Adrenal gland (tissue), 12 donors: ENCODE results near the gene CA5B. TPM values are rescaled to one million over a fixed set of nuclear protein-coding genes. Genes with fewer than 3 reads are reported as not detected.

Experiments
- DNase-seq, 7 donors: peaks; one replicate each; pipeline ENCODE4 v3.0.0-alpha.2; 2019 to 2020
- H3K27ac ChIP-seq, 5 donors: fragments of 200-600 bp; sonication (generic) in 4 of 5; 1 replicate in 3 of 5; 2 replicates in 2 of 5; pipeline versions ENCODE4 v1.5.1 to v1.8.0; 2016 to 2020; ENCODE audit warnings: mild to moderate bottlenecking in 1 of 5
- H3K27me3 ChIP-seq: fragments of 200-600 bp; 2 replicates; pipeline ENCODE4 v1.8.0; 2021
- H3K36me3 ChIP-seq, 2 donors: fragments of 200-600 bp; replicated peaks in 1 of 2; 1 replicate in 1 of 2; 2 replicates in 1 of 2; pipeline versions ENCODE4 v1.5.1 to v1.8.0; 2018 to 2022
- H3K4me1 ChIP-seq, 2 donors: fragments of 200-600 bp; replicated peaks in 1 of 2; 1 replicate in 1 of 2; 2 replicates in 1 of 2; pipeline versions ENCODE4 v1.5.1 to v1.8.0; 2018 to 2021
- H3K4me3 ChIP-seq, 4 donors: fragments of 200-600 bp; sonication (generic) in 3 of 4; one replicate each; pipeline ENCODE4 v1.5.1; 2016 to 2018
- H3K9me3 ChIP-seq, 3 donors: fragments of 200-600 bp; sonication (generic) in 1 of 3; replicated peaks in 1 of 3; 1 replicate in 2 of 3; 2 replicates in 1 of 3; pipeline versions ENCODE4 v1.5.1 to v1.8.0; 2016 to 2021
- POLR2A ChIP-seq, 2 donors: fragments of 450-650 bp; IDR thresholded peaks; one replicate each; pipeline ENCODE4 v1.6.1; 2017; ENCODE audit warnings: antibody characterized with exemption in 2 of 2, mild to moderate bottlenecking in 2 of 2, moderate library complexity in 1 of 2
- WGBS, 4 donors: extraction: QIAGEN DNeasy Blood & Tissue Kit in 2 of 4; methylation state at CpG; one replicate each; pipeline versions ENCODE4 v1.1.5 to v1.1.7; 2013 to 2017; 5-methylcytosine and 5-hydroxymethylcytosine counted together
- intact Hi-C, 2 donors: fragments of 100-400 bp; cut with DNase I; formaldehyde crosslinking; loops; one replicate each; pipeline versions ENCODE4 v1.14.1 to v1.15.0; 2022 to 2023
- polyA plus RNA-seq, 3 donors: library from polyadenylated mRNA; stranded (reverse); fragments of 200-250 nt in 2 of 3; fragments of 350-450 nt in 1 of 3; fragmentation: Illumina TruSeq in 1 of 3; extraction: RNeasy Lipid Tissue Mini Kit (QIAGEN cat#74804) in 1 of 3; gene quantifications; one replicate each; pipeline ENCODE4 v1.2.3, GENCODE V29; 2013 to 2014
- total RNA-seq, 9 donors: library from RNA; depleted of rRNA in 4 of 9; stranded (reverse); fragments of >200 nt in 4 of 9; fragments of 120-200 nt in 1 of 9; fragmentation: NEBNext Ultra II Directional in 1 of 9; extraction: Animal tissue kit (Norgen Biotek cat#: 25700) in 1 of 9; gene quantifications; one replicate each; pipeline versions ENCODE4 v1.1.0 to v1.2.4, GENCODE V29; 2013 to 2023
- TF ChIP-seq, protein P1 (sequence below), 6 experiments: fragments of 450-650 bp in 4 of 6; fragments of 200-600 bp in 2 of 6; sonication (generic) in 1 of 6; IDR thresholded peaks; 1 replicate in 5 of 6; 2 replicates in 1 of 6; pipeline versions ENCODE4 v1.5.1 to v1.8.0; 2016 to 2021; ENCODE audit warnings: antibody characterized with exemption in 6 of 6, mild to moderate bottlenecking in 2 of 6, moderate library complexity in 1 of 6
- donor health status: healthy with polysubstance abuse.
- donor health status: Bipolar disorder and iron deficiency.
- donor health status: DM: yes; HTN: yes; CAD: no.
- donor health status: DM: no; HTN: no; CAD: no.
- donor health status: DM: no; HTN: no; CAD: no.
- donor health status: DM: yes; HTN: yes; CAD: no.

CA5B gene
- total and polyA plus RNA-seq, 12 donors: 2.5 to 21.6 (median 7.8) TPM

DNA sequence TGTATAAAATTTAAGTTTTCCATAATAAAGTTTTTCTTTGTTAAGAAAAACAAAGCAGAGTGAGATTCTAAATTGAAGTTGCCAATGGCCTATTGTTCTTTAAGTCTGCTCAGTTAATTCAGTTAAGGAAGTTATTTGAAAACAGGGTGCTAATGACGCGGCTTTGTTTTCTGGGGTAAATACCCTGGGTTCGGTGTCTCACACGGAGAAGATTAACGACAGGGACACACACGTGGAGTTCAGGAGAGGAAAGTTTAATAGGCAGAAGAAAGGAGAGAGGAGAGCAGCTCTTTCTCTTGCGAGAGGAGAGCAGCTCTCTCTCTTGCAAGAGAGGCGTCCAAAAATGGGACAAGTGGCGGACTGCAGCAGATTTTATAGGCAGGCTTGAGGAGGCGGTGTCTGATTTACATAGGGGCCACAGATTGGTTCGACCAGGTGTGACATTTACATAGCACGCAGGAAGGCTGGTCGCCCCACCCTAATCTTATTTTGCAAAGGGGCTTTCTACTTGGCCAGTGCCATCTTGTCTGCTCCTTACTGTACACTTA, 9.6 kb downstream of the CA5B start:
- H3K4me3 ChIP-seq: no peak overlapping the region
- DNase-seq: no peak
- no peak overlapping the region for H3K27ac ChIP-seq
- H3K36me3 ChIP-seq: no peaks in the 10 kb centered on the region
- peaks cover 0 to 34% of the 10 kb centered on the region in 2 donors for H3K4me1 ChIP-seq
- TF ChIP-seq, protein P1, sequence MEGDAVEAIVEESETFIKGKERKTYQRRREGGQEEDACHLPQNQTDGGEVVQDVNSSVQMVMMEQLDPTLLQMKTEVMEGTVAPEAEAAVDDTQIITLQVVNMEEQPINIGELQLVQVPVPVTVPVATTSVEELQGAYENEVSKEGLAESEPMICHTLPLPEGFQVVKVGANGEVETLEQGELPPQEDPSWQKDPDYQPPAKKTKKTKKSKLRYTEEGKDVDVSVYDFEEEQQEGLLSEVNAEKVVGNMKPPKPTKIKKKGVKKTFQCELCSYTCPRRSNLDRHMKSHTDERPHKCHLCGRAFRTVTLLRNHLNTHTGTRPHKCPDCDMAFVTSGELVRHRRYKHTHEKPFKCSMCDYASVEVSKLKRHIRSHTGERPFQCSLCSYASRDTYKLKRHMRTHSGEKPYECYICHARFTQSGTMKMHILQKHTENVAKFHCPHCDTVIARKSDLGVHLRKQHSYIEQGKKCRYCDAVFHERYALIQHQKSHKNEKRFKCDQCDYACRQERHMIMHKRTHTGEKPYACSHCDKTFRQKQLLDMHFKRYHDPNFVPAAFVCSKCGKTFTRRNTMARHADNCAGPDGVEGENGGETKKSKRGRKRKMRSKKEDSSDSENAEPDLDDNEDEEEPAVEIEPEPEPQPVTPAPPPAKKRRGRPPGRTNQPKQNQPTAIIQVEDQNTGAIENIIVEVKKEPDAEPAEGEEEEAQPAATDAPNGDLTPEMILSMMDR (IDR thresholded peaks at IDR 0.05): no peak
- no peak for TF ChIP-seq POLR2A (IDR thresholded peaks at IDR 0.05)
- H3K9me3 ChIP-seq: no peaks in the 10 kb centered on the region
- intact Hi-C loops: no loop called here
- WGBS, 4 donors: 92 to 94% (median 93%) methylated on average over 13 of the region's 13 CpGs
- H3K27me3 ChIP-seq: no peaks in the 10 kb centered on the region

DNA sequence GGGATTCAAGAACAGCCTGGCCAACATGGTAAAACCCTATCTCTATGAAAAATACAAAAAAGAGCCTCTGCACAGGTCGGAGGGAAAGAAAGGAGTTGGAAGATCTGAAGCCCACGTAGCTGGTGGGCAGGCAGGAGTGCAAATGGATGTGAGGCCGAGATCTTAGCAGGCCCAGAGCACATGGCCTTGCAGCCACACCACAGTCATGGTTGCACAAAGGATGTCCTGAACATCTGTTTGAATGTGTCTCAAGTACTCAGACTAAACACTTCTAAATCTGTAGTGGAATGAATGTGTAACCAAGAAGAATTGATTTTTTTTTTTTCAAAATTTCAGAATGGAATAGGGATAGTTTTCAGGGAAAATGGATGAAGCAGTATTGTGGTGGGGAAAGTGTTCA, 10.8 kb downstream of the CA5B start:
- Histone ChIP-seq H3K4me3 (no peak overlapping the region), H3K4me1 (peaks cover 0 to 33% of the 10 kb centered on the region in 2 donors), H3K9me3 (no peaks in the 10 kb centered on the region), H3K27me3 (no peaks in the 10 kb centered on the region), H3K27ac (no peak overlapping the region), H3K36me3 (no peaks in the 10 kb centered on the region)
- intact Hi-C loops: no loop called here
- TF ChIP-seq, protein P1 (IDR thresholded peaks at IDR 0.05): no peak
- TF ChIP-seq POLR2A (IDR thresholded peaks at IDR 0.05): no peak
- 83 to 92% (median 88%) methylated on average over 3 of the region's 3 CpGs for WGBS, 4 donors
- DNase-seq: no peak

DNA sequence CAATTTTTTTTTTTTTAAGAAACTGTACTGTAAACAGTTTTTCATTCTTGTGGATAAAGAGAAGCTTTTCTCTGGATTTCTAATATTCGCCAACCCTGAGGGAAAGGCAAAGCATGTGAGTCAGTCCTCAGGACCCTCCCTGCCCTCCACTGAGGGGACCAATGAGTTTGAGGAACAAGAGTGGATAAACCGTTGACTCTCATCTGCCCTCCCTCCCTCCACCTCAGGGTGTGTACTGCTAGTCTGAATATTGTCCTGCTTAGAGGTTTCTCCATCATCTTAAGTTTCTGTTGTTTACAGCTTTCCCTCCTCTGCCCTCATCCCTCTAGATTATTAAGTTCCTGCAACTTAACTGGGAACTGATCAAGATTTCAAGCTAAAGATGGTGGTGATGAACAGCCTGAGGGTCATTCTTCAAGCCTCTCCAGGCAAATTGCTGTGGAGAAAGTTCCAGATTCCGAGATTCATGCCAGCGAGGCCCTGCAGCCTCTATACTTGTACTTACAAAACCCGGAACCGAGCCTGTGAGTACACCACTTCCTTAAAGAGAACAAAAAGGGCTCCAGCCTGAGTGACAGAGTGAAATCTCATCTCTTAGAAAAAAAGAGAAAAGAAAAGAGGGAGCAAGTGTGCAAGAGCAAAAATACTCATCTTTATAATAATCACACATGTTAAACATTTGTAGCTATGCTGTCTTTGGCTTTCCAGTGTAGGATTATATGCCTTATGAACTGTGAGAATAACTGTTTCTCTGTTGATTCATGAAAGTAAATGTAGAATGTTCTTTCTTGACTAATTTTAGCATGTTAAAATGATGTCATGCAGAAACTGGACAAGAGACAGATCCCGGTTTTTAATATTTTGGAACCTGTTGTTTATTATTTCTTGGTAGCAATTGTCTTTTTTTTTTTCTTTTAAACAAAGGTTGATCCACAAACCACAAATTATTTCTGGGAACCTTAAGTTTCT, 11.9 kb downstream of the CA5B start:
- no peaks in the 10 kb centered on the region for H3K9me3 ChIP-seq
- intact Hi-C loops: no loop called here
- H3K4me3 ChIP-seq: no peak overlapping the region
- H3K36me3 ChIP-seq: no peaks in the 10 kb centered on the region
- WGBS, 4 donors: 55 to 78% (median 76%) methylated on average over 7 of the region's 7 CpGs
- H3K27me3 ChIP-seq: no peaks in the 10 kb centered on the region
- peak overlapping the region in 2 of 5 donors; percentile 33 to 72 for H3K27ac ChIP-seq
- peaks cover 0 to 27% of the 10 kb centered on the region in 2 donors for H3K4me1 ChIP-seq
- TF ChIP-seq, protein P1 (IDR thresholded peaks at IDR 0.05): no peak
- TF ChIP-seq POLR2A (IDR thresholded peaks at IDR 0.05): no peak
- DNase-seq: peak in 4 of 7 donors; percentile 3 to 51 (median 26)

DNA sequence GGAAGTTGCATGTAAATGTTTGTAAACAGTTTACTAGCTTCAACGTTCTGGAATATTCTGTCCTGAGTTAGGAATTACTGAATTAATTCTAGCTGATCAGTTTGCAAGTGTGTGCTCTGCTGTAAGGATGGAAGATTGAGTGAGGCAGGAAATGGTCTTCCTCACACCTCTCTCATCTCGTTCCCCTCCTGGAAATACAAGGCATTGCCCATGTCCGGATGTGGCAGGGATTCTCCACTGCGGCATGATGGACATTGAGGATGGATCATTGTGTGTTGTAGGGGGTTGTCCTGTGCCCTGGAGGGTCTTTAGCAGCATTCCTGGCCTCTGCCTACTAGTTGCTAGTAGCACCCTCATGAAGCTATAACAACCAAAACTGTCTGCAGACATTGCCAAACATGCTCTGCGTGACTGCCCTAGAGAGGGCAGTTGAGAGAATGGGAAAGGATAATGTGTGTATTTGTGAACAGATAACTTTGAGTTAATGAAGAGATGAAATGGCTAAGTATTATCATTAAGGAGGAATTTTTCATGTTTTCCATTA, 12.6 kb downstream of the CA5B start:
- no peaks in the 10 kb centered on the region for H3K36me3 ChIP-seq
- no peaks in the 10 kb centered on the region for H3K9me3 ChIP-seq
- DNase-seq: no peak
- H3K27me3 ChIP-seq: no peaks in the 10 kb centered on the region
- intact Hi-C loops: no loop called here
- peak overlapping the region in 2 of 5 donors; percentile 44 to 72 for H3K27ac ChIP-seq
- H3K4me3 ChIP-seq: no peak overlapping the region
- WGBS, 4 donors: 37 to 80% (median 62%) methylated on average over 3 to 5 of the region's 5 CpGs
- no peak for TF ChIP-seq POLR2A (IDR thresholded peaks at IDR 0.05)
- TF ChIP-seq, protein P1 (IDR thresholded peaks at IDR 0.05): no peak
- peaks cover 0 to 27% of the 10 kb centered on the region in 2 donors for H3K4me1 ChIP-seq
